Fibroblast of mammary gland (primary cell): Measurements from ENCODE around the gene MAX.

Experiments used
- DNase-seq: peaks from one replicate; pipeline ENCODE4 v3.0.0-alpha.2; 2010; ENCODE audit warnings: low read depth
- H3K4me3 ChIP-seq: 2 replicates; pipeline ENCODE4 v1.5.1; 2011; ENCODE audit warnings: low read depth, mild to moderate bottlenecking, low read length, moderate library complexity; ENCODE audit not compliant: control insufficient read depth
- TF ChIP-seq, protein P1 (sequence below): conservative IDR thresholded peaks from 2 replicates; pipeline ENCODE4 v1.5.1; 2011; ENCODE audit warnings: low read depth, low read length, inconsistent platforms; ENCODE audit not compliant: control insufficient read depth, insufficient read depth

Gene MAX

DNA sequence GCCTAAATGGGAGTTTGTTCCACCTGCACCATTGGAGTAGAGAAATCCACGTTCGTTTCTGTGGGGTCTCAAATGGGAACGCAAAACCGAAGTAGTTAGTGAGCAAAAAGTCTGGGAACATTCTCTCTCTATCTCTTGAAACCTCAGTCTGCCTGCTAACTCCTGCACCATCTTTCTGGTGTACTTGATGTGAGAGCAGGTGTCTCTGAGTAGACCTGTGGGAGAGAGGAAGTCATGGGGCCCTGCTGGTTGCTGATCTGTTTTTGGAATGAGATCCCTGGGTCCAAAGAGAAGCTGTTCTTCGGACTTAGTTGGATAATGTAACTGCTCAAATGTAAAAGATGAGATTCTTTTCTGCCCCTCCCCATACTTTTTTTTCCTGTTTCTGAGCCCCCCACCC is 57.3 kb downstream of the MAX start:
- H3K4me3 ChIP-seq: no peak overlapping the region
- no peak for DNase-seq
- TF ChIP-seq, protein P1, sequence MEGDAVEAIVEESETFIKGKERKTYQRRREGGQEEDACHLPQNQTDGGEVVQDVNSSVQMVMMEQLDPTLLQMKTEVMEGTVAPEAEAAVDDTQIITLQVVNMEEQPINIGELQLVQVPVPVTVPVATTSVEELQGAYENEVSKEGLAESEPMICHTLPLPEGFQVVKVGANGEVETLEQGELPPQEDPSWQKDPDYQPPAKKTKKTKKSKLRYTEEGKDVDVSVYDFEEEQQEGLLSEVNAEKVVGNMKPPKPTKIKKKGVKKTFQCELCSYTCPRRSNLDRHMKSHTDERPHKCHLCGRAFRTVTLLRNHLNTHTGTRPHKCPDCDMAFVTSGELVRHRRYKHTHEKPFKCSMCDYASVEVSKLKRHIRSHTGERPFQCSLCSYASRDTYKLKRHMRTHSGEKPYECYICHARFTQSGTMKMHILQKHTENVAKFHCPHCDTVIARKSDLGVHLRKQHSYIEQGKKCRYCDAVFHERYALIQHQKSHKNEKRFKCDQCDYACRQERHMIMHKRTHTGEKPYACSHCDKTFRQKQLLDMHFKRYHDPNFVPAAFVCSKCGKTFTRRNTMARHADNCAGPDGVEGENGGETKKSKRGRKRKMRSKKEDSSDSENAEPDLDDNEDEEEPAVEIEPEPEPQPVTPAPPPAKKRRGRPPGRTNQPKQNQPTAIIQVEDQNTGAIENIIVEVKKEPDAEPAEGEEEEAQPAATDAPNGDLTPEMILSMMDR: no peak

DNA sequence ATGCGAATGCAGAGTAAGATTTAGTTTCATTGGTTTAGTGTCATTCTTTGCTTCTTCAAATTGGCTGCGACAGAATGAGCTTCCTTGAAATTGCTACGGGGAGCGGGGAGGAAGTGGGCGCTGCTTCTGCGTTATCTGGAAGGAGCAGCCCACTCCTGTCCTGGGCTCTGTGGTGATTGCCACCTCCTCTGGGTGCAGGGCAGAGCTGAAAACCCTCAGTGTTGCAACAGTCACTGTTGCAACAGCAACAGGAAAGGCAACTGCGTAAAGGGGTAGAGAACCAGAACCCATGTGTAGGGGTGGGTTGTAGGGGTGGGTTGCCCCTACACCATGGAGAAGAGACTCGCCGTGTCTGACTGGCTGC is 57.7 kb downstream of the MAX start:
- no peak overlapping the region for H3K4me3 ChIP-seq

DNA sequence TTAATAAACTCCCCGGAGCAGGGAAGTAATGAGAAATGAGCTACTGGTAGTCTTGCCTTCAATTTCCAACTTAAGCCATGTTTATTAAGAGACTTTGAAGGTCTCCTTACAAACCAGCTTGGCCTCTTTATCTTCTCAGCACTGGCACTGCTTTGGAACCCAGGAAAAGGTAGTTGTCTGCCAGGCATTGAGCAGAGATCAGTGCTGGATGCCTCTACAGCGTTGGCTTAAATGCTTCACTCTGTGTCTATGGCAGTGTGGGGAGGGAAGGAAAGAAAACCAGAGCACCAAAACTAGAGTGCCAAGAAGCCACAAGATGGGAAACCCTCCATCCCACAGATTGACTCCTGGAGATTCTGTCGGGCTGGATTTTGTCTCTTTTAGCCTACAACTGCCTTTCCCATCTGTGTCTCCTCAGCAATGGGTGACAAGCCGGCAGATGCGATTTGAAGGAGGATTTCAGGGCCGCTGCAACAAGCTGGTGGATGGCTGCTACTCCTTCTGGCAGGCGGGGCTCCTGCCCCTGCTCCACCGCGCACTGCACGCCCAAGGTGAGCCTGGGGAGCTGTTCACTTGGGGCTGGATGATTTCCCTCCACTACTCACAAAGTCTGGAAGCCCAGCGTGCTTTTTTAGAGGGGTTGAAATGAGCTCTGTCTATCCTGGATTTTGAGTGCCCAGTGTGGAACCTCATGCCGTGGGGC is 58.3 kb downstream of the MAX start:
- H3K4me3 ChIP-seq: no peak overlapping the region
- TF ChIP-seq, protein P1: no peak
- no peak for DNase-seq

More for the DNA sequence above, 57.7 kb downstream of the MAX start:
- TF ChIP-seq, protein P1: no peak
- DNase-seq: no peak

DNA sequence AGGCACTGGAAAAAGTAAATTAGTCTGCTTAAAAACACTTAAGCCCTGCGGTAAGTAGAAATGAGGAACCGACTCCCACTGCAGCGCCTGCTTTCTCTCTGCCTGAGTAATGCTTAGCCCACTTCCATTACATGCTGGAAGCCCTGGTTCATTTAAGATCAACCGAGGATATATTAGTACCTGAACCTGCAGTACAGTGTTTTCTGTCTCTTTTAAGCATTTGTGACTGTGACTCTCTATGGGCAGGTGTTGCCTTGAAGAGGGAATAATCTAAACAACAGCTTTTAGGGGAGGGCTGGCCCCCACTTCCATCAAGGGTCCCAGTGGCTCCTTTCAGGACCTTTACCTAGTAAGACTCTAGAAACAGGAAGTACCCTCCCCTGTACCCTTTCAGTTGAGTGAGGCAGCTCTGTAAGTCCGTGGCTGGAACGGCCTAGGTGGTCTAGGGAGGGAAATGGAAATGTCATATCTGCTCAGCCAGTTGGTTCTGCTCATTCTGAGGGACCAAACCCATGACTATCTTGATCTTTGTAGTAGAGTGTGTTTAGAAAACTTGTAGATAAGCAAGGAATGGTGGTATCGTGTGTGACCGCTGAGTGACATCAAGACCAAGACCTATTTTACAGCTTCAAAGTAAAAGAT is 59.5 kb downstream of the MAX start:
- no peak for DNase-seq
- no peak overlapping the region for H3K4me3 ChIP-seq
- TF ChIP-seq, protein P1: no peak

DNA sequence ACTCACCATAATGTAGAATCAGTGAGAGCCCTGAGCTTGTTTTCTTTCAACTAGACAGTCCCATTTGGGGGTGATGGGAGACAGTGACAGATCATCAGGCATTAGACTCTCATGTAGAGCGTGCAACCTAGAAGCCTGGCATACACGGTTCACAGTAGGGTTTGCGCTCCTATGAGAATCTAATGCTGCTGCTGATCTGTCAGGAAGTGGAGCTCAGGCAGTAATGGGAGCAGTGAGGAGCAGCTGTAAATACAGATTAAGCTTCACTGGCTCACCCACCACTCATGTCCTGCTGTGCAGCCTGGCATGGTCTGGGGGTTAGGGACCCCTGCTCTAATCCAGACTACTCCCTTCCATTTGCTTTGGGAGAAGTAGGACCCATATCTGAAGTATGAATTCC is 60.0 kb downstream of the MAX start:
- H3K4me3 ChIP-seq: no peak overlapping the region
- TF ChIP-seq, protein P1: no peak
- no peak for DNase-seq

DNA sequence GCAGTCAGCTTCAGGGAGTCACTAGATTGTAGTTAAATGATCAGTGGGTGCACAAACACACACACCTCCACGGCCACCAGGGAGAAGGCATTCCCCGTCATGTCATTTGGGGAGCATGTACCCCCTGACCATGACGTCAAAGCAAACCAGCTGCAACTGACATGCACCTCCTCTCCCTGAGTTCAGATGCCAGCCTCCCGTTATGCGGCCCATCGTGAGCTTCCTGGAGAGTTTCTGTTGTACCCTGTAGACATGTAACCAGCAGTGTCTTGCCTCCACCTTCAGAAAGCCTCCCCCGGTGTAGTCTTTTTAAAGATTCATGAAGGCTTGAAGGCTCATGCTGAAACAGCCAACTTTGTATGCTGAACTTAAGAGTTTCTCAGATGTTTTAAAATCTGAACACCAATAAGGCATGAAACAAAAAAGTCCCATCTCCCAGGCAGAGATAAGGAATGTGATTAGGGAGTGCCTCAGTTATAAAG is 60.8 kb downstream of the MAX start:
- DNase-seq: no peak
- H3K4me3 ChIP-seq: no peak overlapping the region
- TF ChIP-seq, protein P1: no peak
